MM.1S (cell line): ENCODE data around the gene LRRC1.

Experiments used
- DNase-seq: peaks from one replicate; pipeline ENCODE4 v3.0.0-alpha.2; 2015
- H2AFZ ChIP-seq: fragments of 300-600 bp; sonication (generic); 2 replicates; pipeline ENCODE4 v1.6.0; 2016; ENCODE audit warnings: antibody characterized with exemption, low read length
- H3F3A ChIP-seq: fragments of 300-600 bp; sonication (generic); 2 replicates; pipeline ENCODE4 v1.6.1; 2016; ENCODE audit warnings: mild to moderate bottlenecking, antibody characterized with exemption, low read length, moderate library complexity, mixed read lengths; ENCODE audit not compliant: insufficient read depth
- H3K27ac ChIP-seq: fragments of 300-600 bp; sonication (generic); 2 replicates; pipeline ENCODE4 v1.5.1; 2016; ENCODE audit warnings: mild to moderate bottlenecking, low read length
- H3K27me3 ChIP-seq: fragments of 300-600 bp; sonication (generic); replicated peaks from 2 replicates; pipeline ENCODE4 v1.6.0; 2016; ENCODE audit warnings: low read length; ENCODE audit not compliant: insufficient read depth
- H3K36me3 ChIP-seq: fragments of 300-600 bp; sonication (generic); replicated peaks from 2 replicates; pipeline ENCODE4 v1.6.1; 2016; ENCODE audit warnings: mild to moderate bottlenecking, low read length, mixed read lengths; ENCODE audit not compliant: insufficient read depth
- H3K4me1 ChIP-seq: fragments of 300-600 bp; sonication (generic); 2 replicates; pipeline ENCODE4 v1.6.1; 2016; ENCODE audit warnings: low read length, mixed read lengths
- H3K4me2 ChIP-seq: fragments of 300-600 bp; sonication (generic); 2 replicates; pipeline ENCODE4 v1.6.0; 2016; ENCODE audit warnings: low read depth, low read length
- H3K4me3 ChIP-seq: fragments of 300-600 bp; sonication (generic); 2 replicates; pipeline ENCODE4 v1.5.1; 2016; ENCODE audit warnings: low read length, mixed read lengths
- H3K79me2 ChIP-seq: fragments of 300-600 bp; sonication (generic); 2 replicates; pipeline ENCODE4 v1.6.1; 2016; ENCODE audit warnings: mixed run types, low read length, mixed read lengths
- H3K9ac ChIP-seq: fragments of 300-600 bp; sonication (generic); 2 replicates; pipeline ENCODE4 v1.6.1; 2016; ENCODE audit warnings: low read length, mixed read lengths
- H3K9me2 ChIP-seq: fragments of 300-600 bp; sonication (generic); replicated peaks from 2 replicates; pipeline ENCODE4 v1.6.1; 2016; ENCODE audit warnings: mild to moderate bottlenecking, low read length, mixed read lengths; ENCODE audit not compliant: insufficient read depth
- H3K9me3 ChIP-seq: fragments of 300-600 bp; sonication (generic); replicated peaks from 2 replicates; pipeline ENCODE4 v1.6.1; 2016; ENCODE audit warnings: mild to moderate bottlenecking, low read length, mixed read lengths; ENCODE audit not compliant: insufficient read depth
- H4K20me1 ChIP-seq: fragments of 300-600 bp; sonication (generic); 2 replicates; pipeline ENCODE4 v1.6.1; 2016; ENCODE audit warnings: mild to moderate bottlenecking, low read length, moderate library complexity, mixed read lengths; ENCODE audit not compliant: insufficient read depth
- CTCF ChIP-seq: fragments of 300-600 bp; sonication (generic); IDR thresholded peaks from 2 replicates; pipeline ENCODE4 v1.5.1; 2016; ENCODE audit warnings: antibody characterized with exemption, low read length, mixed read lengths
- EZH2 ChIP-seq: fragments of 300-600 bp; sonication (generic); optimal IDR thresholded peaks from 2 replicates; pipeline ENCODE3; 2017; ENCODE audit warnings: low read depth, mild to moderate bottlenecking, antibody characterized with exemption, low read length, mixed read lengths
- EZH2phosphoT487 ChIP-seq: fragments of 300-600 bp; sonication (generic); IDR thresholded peaks from 2 replicates; pipeline ENCODE4 v1.6.1; 2018; ENCODE audit warnings: antibody characterized with exemption, low read length

The LRRC1 gene

GRCh38 chr6:53813801-53814200, 19.0 kb downstream of the LRRC1 start:
- DNase-seq = no peak
- Histone ChIP-seq H3K4me3 (no peak overlapping the region), H3K27ac (peak overlapping the region; percentile 46; the same call in 1 of the 2 replicates), H4K20me1 (no peaks in the 10 kb centered on the region), H3K9ac (no peak overlapping the region), H3K4me2 (peak overlapping the region; percentile 30), H3K27me3 (no peaks in the 10 kb centered on the region), H3K79me2 (peaks cover 84% of the 10 kb centered on the region), H3K9me3 (no peaks in the 10 kb centered on the region), H2AFZ (no peak overlapping the region), H3K9me2 (no peaks in the 10 kb centered on the region), H3K4me1 (peaks cover 46% of the 10 kb centered on the region), H3K36me3 (no peaks in the 10 kb centered on the region), H3F3A (peaks cover 30% of the 10 kb centered on the region)
- TF ChIP-seq EZH2phosphoT487 (no peak), CTCF (no peak), EZH2 (no peak)

DNA sequence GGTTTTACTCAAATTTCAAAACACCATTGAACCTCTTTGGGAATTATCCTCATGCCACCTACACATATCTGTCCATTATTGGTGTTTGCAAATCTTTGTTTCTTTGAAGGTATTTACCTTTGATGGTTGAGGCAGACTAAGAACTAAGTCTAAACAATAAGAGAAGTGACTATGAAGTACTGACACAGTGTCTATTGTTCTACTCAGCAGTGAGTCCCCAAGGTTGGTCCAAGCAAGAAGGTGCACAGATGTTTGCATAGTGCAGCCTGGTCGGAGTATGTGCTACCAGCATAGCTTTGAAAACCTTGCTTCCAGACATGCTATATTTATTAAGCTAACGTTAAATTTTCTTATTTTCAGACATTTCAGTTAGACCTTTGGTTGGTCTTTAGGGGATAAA, 19.5 kb downstream of the LRRC1 start:
- Histone ChIP-seq H4K20me1 (no peaks in the 10 kb centered on the region), H3K4me3 (no peak overlapping the region), H3K36me3 (no peaks in the 10 kb centered on the region), H3K79me2 (peaks cover 84% of the 10 kb centered on the region), H3K27ac (peak overlapping the region; percentile 46; the same call in 1 of the 2 replicates), H2AFZ (no peak overlapping the region), H3K4me2 (peak overlapping the region; percentile 30; the same call in 1 of the 2 replicates), H3K9me2 (no peaks in the 10 kb centered on the region), H3F3A (peaks cover 27% of the 10 kb centered on the region), H3K9ac (no peak overlapping the region), H3K27me3 (no peaks in the 10 kb centered on the region), H3K4me1 (peaks cover 45% of the 10 kb centered on the region), H3K9me3 (no peaks in the 10 kb centered on the region)
- no peak for DNase-seq
- TF ChIP-seq EZH2 = no peak
- no peak for TF ChIP-seq CTCF
- TF ChIP-seq EZH2phosphoT487 = no peak

DNA sequence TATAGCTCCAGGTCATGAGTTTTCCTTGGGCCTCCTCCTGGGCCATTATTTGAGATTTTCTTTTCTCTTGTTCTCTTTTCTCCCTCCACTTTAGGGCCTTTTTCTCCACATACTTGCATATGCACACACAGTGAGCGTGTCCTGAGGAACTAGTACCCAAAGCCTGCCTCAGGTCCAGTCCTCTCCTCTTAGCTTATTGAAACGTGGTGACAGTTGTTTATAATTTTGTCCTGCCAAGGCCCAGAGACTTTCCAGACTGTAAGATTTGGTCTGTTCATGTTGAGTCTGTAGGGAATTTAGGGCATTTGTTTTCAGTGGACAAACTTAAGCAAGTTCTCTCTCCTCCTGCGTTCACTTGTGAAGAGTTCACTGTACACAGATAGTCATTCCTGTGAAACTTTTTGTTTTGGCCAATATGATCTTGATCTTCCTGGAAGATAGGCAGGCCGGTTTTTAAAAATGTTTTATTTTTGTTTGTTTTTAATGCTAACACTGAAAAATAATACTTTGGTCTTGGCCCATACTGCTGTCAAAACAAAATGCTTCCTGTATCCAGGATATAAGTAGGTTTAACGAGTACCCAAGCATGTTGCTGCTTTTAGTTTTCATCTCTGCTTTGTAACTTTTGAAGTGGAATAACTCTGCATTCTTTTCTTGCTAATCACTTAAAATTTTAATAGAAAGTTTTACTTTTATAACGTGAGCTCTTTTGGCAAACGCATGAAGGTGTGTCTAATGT, 20.7 kb downstream of the LRRC1 start:
- Histone ChIP-seq H3K4me2 (no peak overlapping the region), H4K20me1 (no peaks in the 10 kb centered on the region), H3K79me2 (peaks cover 89% of the 10 kb centered on the region), H3K4me3 (no peak overlapping the region), H3K9me3 (no peaks in the 10 kb centered on the region), H2AFZ (no peak overlapping the region), H3K27me3 (no peaks in the 10 kb centered on the region), H3K9ac (no peak overlapping the region), H3K27ac (no peak overlapping the region), H3F3A (peaks cover 15% of the 10 kb centered on the region), H3K9me2 (no peaks in the 10 kb centered on the region), H3K36me3 (no peaks in the 10 kb centered on the region), H3K4me1 (peaks cover 45% of the 10 kb centered on the region)
- TF ChIP-seq EZH2 (no peak), EZH2phosphoT487 (no peak), CTCF (no peak)
- DNase-seq = no peak
